Hematopoietic multipotent progenitor cell (in vitro differentiated cells): ENCODE results near the gene TLK1. TPM values are rescaled to one million over a fixed set of nuclear protein-coding genes. Genes with fewer than 3 reads are reported as not detected.

ENCODE experiments used
- DNase-seq, 3 donors: peaks; one replicate each; pipeline ENCODE4 v3.0.0-alpha.2; 2011 to 2015; ENCODE audit warnings: low read depth in 2 of 3, low spot score in 2 of 3
- total RNA-seq: library from RNA; depleted of rRNA; stranded (reverse); fragments of >200 nt; gene quantifications from one replicate; pipeline ENCODE4 v1.2.3, GENCODE V29; 2012

TLK1 gene
- total RNA-seq, 1 donor = 8.6 TPM

GRCh38 chr2:171013851-171014250 is 146.8 kb downstream of the TLK1 start:
- no peak for DNase-seq

GRCh38 chr2:171009386-171009785 is 151.3 kb downstream of the TLK1 start:
- no peak for DNase-seq

- DNase-seq = no peak
Measured at GRCh38 chr2:171008550-171009205, 152.0 kb downstream of the TLK1 start.

- no peak for DNase-seq
Measured at GRCh38 chr2:171004833-171005232, 155.9 kb downstream of the TLK1 start.

GRCh38 chr2:171004363-171004762 is 156.3 kb downstream of the TLK1 start:
- no peak for DNase-seq

- DNase-seq = no peak
Measured at GRCh38 chr2:170999654-171000053, 161.0 kb downstream of the TLK1 start.

- DNase-seq = no peak
Measured at GRCh38 chr2:170997893-170998597, 162.6 kb downstream of the TLK1 start.

- no peak for DNase-seq
Measured at GRCh38 chr2:170996316-170996715, 164.4 kb downstream of the TLK1 start.

- DNase-seq = no peak
Measured at GRCh38 chr2:170991398-170992182, 169.1 kb downstream of the TLK1 start.

- DNase-seq = no peak
Measured at GRCh38 chr2:170986566-170987258, 174.0 kb downstream of the TLK1 start.

- DNase-seq = no peak
Measured at GRCh38 chr2:170985407-170985806, 175.3 kb downstream of the TLK1 start.

- DNase-seq = no peak
Measured at GRCh38 chr2:170984079-170984478, 176.6 kb downstream of the TLK1 start.

- no peak for DNase-seq
Measured at GRCh38 chr2:170975943-170976270, 184.8 kb downstream of the TLK1 start.

- no peak for DNase-seq
Measured at GRCh38 chr2:170975127-170975942, 185.4 kb downstream of the TLK1 start.

GRCh38 chr2:170974304-170974993 is 186.2 kb downstream of the TLK1 start:
- no peak for DNase-seq

GRCh38 chr2:170973492-170974303 is 187.0 kb downstream of the TLK1 start:
- peak; percentile 88 to 93 (median 92) for DNase-seq

- no peak for DNase-seq
Measured at GRCh38 chr2:170973225-170973491, 187.5 kb downstream of the TLK1 start.

GRCh38 chr2:170972296-170973224 is 188.1 kb downstream of the TLK1 start:
- peak in 1 of 3 donors; percentile 33 for DNase-seq
